ENCODE results near the gene NARS2. TPM values are rescaled to one million over a fixed set of nuclear protein-coding genes. Genes with fewer than 3 reads are reported as not detected.
"Not testable (repeated sequence)": the region's sequence is repeated elsewhere in the genome, so short reads cannot be mapped to it uniquely, and the experiment has no call there.

The NARS2 gene
- total RNA-seq, 1 donor from 2014 or later: 19.1 TPM

DNA sequence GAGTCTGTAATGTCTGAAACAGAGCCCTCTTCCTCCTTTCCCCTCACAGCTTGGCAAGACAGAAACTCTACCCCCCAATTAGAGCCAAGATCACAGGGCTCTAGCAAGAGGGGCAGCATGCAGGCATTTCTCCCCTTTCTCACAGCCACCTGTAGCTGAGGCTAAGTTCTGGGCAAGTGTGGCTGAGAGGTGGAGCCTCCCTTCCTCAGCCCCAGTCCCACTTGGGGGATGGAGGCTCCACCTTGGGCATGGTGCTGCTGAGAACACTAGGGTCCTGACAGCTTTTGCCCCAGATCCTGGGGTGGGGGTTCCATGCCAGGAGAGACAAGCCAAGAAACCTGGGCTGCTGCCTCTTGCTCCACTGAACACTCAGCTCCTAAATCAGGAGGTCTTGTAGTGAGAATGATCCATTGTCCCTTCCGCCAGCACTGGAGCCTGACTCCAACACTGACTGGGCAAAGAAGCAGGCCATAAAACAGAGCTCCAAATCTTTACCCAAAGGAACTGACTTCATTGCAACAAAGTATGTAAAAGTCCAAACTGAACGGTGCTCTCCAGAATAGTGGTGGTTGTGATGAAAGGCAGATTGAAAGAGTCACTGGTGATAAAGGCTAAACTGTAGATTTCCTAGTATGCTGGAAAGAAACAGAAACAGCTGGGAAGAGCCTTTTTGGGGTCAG lies 25.6 kb downstream of the NARS2 start:
- intact Hi-C loops (cut with micrococcal nuclease): no loop called here

DNA sequence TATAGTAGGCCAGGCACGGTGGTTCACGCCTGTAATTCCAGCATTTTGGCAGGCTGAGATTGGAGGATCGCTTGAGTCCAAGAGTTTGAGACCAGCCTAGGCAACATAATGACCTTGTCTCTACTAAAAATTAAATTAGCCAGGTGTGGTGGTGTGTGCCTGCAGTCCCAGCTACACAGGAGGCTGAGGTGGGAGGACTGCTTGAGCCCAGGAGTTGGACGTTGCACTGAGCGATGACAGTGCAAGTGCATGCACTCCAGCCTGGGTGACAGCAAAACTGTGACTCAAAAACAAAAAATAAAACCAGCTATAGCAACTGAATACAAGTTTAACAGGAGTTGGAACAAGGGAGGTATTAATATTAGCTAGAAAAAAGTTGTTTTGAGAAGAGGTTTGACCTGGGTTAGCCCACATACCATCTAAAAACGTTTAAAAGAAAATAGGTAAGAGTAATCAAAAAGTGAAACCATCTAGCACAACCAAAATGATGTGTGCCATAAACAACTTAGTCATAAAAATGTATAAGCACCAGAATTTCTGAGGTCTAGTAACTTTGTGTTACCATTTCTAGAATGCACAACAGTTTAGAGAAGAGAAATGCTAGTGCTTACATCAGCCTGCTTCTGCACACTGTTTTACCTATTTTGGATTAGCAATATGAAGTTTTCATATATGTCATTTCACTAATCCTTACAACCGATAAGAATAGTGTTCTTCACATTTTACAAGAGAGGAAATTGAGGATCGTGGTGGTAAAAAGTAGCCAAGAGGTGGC lies 26.5 kb downstream of the NARS2 start:
- intact Hi-C loops (cut with micrococcal nuclease): no loop called here

DNA sequence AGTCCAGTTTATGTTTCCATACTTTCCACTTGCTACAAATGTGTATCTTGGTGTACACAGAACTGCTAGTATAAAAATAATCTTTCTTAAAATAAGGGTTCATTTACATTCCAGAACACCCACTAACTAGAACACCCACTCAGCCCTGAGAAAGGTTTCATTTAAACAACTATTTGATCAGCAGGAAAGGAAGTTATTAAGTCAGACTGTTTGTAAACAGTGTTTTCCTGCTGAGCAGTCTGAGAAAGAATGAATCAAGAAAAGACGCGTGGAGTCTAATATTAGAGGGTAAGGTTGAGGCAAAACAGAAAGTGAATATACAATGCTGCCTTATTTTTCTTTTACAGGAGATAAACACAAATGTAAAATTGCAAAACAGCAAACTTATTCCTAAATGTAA lies 32.7 kb downstream of the NARS2 start:
- intact Hi-C loops (cut with micrococcal nuclease): no loop called here

DNA sequence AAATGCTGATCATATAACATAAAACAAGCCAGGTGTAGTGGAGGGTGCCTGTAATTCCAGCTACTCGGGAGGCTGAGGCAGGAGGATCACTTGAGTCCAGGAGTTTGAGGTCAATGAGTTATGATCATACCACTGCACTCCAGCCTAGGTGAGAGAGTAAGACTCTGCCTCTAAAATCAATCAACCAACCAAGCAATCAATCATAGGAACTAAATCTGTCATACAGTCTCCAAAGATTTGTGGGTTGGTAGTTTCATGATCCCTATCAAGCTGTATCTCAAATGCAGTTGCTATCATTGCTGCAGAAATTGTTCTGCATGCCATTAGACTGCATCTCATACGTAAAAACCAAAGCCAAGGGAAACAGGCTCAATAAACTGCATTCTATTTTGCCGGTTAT lies 33.1 kb downstream of the NARS2 start:
- intact Hi-C loops (cut with micrococcal nuclease): no loop called here

DNA sequence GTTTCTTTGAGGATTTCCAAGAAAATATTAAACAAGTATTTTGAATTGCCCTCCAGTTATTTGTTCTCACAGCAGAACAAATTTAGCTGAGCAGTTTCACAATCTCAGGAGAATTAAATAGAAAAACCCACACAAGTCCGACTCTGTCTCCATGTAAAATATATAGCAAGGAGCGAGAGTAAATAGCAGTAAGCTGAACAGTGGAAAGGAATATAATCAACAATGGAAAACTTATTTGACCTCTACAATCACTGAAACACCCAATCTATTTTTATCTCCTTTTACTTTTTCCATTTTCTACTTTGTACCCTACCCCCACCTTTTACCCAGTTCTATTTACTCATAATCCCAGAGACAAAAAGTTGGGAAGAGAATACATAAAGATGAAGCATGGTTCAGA lies 34.4 kb downstream of the NARS2 start:
- intact Hi-C loops (cut with micrococcal nuclease): no loop called here

DNA sequence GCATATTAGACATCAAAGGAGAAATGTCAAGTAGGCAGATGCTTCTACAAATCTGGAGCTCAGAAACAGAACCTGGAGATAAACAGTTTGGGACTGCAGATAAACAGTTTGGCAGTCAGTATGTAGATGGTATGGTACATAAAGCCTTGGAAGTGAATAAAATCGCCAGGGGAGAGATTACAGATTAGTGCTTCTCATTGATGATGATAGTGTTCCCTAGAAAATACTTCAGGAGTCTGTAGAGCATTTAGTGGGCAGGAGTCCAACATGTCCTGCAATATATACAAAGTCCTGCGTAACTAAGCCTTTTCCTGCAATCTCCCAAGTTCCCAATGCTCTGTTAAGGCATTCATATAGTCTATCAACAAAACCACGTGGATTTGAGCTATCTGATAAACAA lies 35.2 kb downstream of the NARS2 start:
- intact Hi-C loops (cut with micrococcal nuclease): no loop called here

DNA sequence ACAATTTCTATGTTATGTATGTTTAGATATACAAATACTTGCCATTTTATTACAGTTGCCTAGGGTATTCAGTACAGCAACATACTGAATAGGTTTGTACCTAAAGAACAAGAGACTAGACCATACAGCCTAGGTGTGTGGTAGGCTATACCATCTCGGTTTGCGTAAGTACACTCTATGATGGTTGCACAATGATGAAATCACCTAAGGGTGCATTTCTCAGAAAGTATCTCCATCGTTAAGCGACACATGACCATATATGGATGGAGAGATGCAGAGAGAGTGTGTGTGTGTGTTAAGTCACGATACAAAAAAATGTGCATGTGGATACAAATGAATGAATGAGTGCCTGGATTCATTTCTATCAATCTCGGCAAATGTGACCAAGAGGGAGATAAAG lies 37.7 kb downstream of the NARS2 start:
- intact Hi-C loops (cut with micrococcal nuclease): no loop called here

DNA sequence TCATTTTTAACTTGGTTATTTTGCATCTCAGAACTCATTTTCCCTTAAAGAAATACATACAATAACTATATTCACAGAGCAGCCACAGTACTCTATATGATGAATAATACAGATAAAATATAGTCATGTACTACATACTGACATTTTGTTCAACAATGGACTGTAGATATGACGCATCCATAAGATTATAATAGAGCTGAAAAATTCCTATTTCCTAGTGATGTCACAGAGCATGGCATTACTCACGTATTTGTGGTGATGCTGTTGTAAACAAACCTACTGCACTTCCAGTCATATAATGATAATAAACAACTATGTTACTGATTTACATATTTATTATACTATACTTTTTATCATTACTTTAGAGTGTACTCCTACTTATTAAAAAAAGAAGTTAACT lies 38.7 kb downstream of the NARS2 start:
- intact Hi-C loops (cut with micrococcal nuclease): no loop called here

DNA sequence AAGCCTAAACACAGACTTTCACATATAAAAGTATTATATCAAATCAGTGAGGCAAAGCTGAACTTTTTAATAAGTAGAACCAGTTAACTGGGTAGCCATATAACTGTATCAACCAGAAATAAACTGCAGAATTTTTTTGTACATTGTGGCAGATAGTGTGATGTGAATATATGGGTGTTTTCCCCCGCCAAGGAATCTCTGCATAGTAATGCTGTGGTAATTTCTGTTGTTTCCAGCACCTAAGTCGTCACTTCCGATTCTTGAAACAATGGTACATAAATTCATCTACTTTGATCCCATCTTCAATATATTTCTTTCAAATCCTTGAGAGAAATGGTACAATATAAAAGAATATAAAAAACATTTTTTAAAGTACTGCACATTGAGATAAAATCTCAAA lies 39.6 kb downstream of the NARS2 start:
- intact Hi-C loops (cut with micrococcal nuclease): no loop called here

DNA sequence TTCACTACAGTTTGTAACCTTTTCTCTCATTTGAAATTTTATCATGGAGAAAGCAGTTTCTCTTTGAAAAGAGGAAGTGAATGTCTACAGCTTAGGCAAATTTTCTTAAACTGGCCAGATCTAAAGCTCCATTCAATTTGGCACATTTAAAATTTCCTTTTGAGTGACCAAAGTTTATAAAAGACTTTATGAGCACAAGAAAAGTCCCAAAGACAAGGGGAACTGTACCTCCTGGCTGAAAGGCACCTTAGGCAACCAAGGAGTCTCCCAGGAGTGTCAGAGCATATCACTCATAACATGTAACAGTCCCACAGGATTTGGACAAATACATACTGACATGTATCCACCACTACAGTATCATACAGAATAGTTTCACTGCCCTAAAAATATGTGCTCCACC lies 41.3 kb downstream of the NARS2 start:
- intact Hi-C loops (cut with micrococcal nuclease): no loop called here

DNA sequence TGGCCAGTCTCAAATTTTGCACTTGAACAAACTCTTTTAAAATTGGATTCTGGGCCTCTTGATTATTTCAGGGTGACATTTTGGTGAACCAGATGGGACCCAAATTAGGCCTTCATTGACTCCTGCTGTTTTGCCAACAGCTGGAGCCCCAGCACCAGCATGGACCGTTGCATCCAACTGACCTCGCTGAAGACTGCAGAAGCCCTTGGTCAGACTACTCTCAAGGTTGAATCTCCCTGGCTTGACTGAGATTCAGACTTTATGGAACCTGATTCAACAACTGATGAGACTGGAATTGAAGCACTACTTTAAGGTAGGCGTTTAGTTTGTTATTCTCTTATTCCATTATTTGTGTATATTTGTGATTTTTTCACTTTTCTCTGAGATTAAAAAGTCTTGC lies 41.7 kb downstream of the NARS2 start:
- intact Hi-C loops (cut with micrococcal nuclease): no loop called here

DNA sequence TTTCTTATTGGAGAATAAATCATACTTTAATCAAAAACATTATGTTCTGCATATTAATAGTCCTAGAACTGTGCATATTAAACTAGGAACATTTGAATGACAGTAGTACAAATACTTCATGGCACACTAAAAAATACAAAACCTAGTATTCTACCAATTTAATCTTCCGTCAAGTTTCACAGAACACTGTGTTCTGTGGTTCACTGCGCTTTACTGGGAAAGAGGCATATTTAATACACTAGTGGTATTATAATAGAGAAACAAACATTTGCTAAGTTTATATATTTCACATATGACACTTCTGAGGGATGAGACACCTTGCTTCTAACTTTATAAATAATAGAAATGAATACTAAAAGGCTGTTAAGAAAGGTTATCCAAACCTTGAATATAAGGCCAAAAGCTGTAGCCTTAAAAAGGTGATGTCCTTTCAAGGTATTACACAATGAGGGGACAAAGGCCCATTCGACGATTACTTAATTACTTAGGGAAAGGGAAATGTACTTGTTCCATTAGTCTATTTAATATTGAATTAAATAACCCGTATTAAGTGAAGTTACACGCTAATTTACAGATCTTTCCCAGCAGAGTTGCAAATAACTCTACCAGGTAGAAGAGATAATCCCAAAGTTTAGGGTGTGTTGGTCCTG lies 48.0 kb downstream of the NARS2 start:
- intact Hi-C loops (cut with micrococcal nuclease): no loop called here

DNA sequence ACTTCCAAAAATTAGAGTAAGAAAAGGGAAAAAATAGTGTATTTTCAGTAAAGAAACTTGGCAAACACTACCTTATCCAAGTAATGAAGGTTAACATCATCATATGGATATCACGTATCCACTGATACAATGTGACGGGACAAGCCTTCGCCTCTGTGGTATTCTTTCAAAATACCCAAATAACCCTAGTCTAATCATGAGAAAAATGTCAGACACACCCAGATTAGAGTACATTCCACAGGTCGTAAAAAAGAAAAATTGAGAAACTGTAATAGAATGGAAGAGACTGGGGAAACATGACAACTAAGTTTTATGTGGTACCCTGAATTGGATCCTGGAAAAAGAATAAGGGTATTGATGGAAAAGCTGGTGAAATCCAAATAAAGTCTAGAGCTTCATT lies 48.9 kb downstream of the NARS2 start:
- intact Hi-C loops (cut with micrococcal nuclease): no loop called here

DNA sequence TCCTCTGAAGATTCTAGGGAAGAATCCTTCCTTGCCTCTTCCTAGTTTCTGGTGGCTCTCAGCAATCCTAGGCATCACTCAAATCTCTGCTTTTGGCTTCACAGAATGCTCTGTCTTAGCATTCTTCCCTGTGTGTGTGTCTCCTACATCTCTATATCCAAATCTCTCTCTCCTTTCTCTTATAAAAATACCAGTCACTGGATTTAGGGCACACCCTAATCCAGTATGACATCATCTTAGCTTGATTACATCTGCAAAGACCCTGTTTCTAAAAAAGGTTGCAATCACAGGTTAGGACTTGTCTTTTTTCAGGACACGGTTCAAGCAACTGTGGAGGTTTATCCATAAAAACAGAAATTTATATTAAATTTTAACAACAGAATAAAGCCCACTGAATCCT lies 54.4 kb downstream of the NARS2 start:
- intact Hi-C loops (cut with micrococcal nuclease): no loop called here

DNA sequence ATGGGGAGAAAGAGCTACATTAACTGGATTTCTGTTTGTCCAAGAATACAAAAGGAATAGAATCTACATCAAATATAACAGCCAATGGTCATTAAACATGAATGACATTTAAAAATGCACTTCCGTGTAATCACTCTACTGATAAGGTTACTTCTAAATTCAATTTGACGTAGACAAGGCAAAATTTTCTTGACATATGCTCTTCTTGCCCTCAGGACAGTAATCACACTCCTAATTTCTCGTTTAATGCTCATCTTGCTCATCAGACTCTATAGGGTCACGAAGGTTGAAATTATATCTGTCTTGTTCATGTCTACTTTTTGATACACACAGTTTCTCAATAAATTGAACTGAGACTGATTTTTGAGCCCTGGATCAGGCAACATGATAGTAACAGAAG lies 58.4 kb downstream of the NARS2 start:
- intact Hi-C loops (cut with micrococcal nuclease): no loop called here

DNA sequence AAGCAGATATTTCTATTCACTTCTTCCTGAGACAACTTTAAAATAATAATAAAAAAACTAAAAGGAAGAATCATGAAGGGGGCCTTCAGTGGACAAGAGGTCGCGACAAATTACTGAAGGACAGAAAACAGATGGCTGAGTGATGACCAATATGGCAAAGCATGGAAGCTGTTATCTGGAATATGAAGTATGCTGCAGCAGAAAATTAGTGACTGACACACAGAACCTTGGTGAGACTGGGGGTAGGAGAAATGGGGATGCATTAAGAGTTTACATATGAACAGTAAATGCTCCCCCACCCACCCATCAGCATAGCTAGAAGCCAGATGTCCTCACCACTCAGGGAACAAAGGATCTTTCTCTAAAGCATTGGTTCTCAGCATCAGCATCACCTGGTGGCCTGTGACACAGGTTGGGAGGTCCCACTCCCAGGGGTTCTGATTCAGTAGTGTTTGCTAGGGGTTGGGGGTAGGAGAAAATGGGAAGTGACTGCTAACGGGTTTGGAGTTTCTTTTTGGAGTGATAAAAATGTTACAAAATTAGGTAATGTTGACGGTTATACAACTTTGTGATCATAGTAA lies 59.7 kb downstream of the NARS2 start:
- intact Hi-C loops (cut with micrococcal nuclease): no loop called here

DNA sequence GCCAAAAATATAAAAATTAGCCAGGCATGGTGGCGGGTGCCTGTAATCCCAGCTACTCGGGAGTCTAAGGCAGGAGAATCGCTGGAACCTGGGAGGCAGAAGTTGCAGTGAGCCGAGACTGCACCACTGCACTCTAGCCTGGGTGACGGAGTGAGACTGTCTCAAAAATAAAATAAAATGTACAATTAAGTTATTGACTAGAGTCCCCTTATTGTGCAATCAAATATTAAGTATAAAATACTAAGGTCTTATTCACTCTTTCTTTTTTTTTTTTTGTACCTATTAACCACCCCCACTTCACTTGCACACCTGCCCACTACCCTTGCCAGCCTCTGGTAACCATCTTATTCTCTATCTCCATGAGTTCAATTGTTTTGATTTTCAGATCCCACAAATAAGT lies 61.6 kb downstream of the NARS2 start:
- intact Hi-C loops (cut with micrococcal nuclease): not testable (repeated sequence)

DNA sequence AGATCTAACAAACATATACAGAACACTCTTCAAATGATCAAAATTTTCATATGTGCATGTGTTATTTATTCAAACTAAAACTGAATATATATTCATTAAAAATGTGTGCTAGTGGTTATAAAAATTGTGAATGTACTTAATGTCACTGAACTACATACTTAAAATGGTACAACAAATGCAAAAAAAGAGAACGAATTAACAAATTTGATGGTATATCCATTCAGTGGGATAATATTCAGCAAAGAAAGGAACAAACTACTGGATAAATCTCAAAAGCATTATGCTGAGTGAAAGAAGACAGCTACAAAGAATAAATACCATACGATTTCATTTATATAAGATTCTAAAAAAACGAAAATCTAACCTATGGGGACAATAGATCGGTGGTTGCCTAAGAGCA lies 64.1 kb downstream of the NARS2 start:
- intact Hi-C loops (cut with micrococcal nuclease): no loop called here

DNA sequence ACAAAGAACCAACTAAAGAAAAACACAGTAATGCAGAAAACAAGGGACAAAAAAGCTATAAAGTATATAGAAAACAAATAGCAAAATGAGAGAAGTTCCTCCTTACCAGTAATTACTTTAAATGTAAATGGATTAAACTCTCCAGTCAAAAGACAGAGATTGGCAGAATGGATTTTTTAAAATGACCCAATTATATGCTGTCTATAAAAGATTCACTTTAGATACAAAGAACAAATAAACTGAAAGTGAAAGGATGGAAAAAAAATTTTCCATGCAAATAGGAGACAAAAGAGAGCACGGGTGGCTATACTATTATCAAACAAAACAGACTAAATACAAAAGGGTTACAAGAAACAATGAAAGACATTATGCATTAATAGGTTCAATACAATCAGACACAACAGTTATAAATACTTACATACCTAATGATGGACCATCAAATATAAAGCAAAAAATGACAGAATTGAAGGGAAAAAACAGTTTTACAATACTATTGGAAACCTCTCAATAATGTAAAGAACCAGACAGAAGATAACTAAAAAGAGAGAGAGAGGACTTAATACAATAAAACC lies 64.6 kb downstream of the NARS2 start:
- intact Hi-C loops (cut with micrococcal nuclease): no loop called here

DNA sequence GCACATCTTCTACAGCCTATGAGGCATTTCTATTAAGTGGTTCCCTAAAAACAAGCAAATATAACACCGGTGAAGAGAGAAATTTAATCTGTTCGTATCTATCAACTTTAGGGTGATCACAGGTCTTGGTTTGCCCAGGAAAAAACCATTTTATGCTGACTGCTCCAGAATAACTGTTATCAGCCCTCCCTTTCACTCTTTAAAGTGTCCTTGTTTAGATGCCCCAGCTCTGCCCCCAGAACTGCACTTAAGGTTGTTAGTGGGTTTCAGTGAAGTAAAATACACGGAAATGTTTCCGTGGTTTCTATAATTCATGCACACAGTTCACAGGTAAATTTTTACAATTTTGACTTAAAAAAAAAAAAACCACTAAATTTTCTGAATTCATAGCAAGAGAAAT lies 70.0 kb downstream of the NARS2 start:
- intact Hi-C loops (cut with micrococcal nuclease): no loop called here

DNA sequence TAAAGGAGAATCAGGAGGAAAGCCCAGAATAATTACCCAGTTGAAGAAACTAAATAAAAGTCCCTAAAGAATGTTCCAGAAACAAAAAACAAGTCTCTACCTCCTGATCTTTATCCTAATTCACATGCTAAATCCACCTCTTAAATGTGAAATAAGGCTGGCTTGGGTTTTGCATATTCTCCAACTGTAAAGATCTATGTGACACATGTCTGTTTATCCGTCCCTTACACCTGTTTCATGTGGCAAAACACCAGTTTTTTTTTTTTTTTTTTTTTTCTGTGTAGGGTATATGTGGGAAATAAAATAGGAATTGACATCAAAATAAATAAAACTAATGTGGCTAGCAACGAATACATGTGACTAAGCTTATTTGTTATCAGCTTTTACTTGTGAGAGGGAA lies 70.5 kb downstream of the NARS2 start:
- intact Hi-C loops (cut with micrococcal nuclease): no loop called here

DNA sequence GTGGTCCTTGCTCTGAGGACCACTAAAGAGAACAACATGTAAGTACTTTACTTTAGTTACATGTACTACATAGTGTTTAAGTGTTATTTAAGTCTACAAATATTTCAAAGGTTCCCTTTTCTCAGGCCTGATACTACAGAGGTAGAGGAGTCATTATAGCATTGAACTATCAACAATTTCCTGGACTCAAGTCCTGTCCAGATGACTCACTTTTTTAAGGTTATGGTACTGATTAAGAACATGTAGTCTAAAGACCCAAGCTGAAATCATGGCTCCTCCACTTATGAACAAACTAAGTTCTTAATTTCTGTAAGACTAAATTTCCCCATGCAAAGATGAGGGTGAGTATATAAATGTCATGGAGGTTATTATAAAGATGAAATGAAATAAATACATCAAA lies 74.7 kb downstream of the NARS2 start:
- intact Hi-C loops (cut with micrococcal nuclease): no loop called here
